HG02970 (cell line): ENCODE data around the gene DCX.

Experiments
- ATAC-seq: cut with Tn5 transposase; IDR thresholded peaks from one replicate; pipeline ENCODE4 v1.9.1; 2021; ENCODE audit warnings: mild to moderate bottlenecking, moderate library complexity, moderate number of reproducible peaks; ENCODE audit not compliant: unreplicated experiment, low FRiP score

DCX gene

DNA sequence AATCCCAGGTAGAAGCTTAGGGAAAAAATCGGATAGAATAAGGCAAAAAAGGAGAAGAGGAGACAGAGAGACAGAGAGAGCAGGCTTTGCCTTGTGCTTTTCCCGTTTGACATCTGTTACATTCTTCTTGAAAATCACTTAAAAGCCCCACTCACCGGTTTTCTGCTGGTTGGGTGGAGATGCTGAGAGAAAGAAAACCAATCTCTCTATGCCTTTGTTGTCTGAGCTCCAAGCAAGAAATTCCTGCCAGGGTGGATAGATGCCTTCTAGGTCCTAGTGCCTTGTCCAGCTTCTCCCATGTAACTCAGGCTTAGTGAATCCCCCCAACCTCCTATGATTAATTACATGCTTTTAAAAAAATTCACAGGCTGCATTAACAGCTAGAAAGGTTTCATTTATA, at the start of gene DCX:
Gene DCX, minus strand, starts transcription at position 210 of the 400 bp plus-strand sequence. CDS start 1,794 bp downstream, outside the sequence.
- ATAC-seq: no peak

DNA sequence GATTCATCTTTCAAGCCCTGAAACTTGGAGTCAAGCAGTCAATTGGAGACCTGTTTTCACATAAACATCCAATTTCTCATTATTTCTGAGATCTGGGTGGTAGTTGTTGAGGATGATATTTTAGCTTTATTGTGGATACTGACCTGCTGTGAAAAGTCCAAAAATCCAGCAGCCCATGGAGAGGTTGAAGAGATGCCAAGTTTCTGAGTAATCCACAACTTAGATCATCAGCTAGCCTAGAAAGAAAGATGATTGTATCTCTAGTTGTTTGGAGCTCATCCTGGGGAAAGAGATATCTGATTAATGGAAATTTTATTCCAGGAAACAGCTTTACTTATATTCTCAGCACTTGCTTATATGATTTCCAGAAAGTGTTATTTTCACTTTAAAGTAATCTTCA, 48.6 kb upstream of the DCX start:
- no peak for ATAC-seq

DNA sequence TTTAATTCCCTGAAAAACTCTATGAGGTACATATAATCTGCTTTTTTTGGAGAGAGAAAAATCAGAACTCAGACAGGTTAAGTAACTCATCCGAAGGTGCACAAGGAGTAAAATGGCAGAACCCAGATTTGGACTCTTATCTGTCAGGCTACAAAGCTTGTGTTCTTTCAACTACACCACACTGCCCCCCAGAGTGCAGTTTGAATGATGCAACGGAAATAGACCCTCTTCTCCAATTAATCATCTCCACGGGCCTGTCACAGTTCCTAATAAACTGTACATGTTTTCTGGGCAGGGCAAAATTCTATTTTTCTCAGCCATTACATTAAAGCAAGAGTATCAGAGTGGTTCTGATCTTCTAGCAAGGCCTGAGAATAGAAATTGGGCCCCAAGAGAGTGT, 35.3 kb upstream of the DCX start:
- ATAC-seq: peak; percentile 49

DNA sequence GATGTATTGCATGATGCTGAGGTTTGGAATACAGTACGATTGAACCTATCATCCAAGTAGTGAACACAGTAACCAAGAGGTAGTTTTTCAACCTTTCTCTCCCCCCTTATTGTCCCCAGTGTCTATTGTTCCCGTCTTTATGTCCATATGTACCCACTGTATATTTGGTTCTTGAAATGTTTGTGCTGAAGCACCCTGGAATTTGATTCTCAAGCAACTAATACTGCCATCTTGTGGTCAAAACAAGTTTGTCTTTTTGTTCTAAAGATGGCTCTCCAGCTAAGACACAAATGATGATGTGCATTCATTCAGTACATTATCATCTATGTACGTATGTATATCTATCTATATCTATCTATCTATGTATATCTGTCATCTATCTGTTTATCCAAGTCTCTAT, 33.5 kb upstream of the DCX start:
- ATAC-seq: peak; percentile 58

DNA sequence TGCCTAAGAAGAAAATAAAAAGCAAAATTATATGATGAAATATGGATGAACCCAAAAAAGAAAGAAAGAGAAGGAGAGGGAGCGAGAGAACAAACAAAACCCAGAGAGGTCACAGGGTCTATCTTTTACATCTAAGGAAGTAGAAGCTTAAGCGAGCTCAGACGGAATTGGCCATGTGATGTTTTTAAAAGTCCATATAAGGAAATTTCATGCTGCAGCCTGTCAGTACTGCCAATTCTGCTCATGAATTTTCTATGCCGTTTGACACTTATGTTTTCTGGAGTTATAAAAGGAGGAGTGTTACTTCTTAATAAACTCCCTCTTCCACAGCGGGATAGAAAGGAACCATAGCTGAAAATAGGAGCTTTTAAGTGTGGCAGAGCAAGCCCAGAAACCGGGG, 32.9 kb upstream of the DCX start:
- ATAC-seq: no peak

DNA sequence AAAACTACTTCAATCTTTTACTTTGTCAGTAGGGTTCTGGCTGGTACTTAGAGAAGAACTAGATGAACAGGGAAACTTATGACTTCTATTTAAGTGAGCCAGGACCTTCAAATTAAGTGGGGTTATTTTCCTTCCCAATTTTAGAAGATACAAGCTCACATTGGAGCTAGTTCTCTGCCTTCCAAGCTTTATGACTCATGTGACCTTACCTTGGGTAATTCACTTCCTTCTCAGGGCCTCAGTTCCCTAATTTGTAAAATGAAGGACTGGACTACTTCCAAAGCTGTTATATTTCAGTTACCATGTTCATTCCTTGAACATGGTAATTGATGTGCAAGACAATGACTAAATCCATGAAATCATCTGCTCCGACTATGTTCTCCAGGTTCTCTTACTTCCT, 32.0 kb upstream of the DCX start:
- no peak for ATAC-seq

DNA sequence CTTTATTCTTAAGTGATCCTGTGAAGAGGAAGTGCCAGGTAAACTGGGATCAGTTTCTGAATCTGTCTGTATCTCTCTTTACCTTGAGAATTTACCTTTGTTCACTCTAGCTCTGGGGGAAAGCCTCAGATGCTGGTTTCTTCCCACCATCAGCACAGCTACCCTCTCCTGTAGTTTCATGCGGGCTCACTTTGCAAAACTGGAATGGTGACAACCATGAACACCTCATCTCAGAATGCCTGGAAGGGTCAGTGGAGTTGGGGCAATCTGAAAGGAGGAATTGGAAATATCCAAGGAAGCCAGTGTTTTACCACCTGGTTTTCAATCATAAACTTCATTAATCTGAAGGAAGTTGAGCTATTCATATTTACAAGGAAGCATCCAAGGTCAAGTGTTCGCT, 30.8 kb upstream of the DCX start:
- no peak for ATAC-seq

DNA sequence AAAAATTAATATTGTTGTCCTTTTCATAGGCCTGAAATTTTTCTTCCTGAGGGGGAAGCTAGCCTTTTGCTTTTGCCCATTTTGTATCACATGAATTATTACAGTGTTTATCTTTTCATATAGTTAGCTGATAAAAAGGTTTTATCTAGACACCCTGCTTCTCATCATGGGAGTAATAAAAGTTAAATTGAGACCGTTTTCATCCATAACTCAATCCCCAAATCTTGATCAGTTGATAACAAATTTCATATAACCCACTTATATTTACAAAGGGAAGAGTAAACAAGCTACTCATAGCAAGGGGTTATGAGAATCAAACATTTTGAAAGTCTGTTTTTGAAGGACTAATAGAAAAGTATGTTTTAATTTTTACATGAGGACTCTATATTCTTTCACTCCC, 23.5 kb upstream of the DCX start:
- no peak for ATAC-seq

DNA sequence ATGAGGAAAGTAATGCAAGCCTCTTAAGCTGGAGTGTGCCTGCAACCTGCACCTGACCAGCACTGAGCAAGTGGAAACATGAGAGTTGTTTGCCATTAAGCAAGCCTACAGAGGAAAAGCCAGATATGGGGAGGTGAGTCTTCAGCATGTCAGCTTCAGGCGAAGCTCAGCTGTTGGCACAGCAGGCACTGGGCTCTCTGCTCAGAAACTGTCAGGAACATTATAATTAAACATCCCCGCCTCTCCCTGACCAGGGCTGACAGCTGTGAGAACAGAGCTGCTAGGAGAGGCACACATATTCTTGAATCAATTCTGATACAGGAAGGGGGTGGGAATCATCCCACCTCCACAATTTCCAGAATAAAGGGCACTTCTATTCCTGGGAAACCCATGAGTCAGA, 19.0 kb upstream of the DCX start:
- ATAC-seq: no peak

DNA sequence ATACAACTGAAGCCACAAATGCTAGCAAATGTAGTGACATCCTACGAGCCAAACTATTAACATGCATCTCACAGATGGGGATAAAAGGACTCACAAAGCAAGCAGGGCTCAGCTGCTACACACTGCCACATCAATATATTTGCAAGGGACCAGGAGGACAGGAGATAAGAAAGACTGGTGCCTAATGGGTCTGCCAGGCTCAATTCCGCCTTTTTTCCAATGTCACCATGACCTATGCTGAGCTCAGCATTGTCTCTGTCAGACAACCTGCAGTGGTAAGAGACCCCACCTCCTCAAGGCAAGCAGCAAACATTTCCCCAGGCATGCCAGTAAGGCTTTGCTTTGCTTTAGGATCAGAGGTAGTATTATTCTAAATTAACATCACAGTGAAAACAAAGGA, 435 bp downstream of the DCX start:
- no peak for ATAC-seq

DNA sequence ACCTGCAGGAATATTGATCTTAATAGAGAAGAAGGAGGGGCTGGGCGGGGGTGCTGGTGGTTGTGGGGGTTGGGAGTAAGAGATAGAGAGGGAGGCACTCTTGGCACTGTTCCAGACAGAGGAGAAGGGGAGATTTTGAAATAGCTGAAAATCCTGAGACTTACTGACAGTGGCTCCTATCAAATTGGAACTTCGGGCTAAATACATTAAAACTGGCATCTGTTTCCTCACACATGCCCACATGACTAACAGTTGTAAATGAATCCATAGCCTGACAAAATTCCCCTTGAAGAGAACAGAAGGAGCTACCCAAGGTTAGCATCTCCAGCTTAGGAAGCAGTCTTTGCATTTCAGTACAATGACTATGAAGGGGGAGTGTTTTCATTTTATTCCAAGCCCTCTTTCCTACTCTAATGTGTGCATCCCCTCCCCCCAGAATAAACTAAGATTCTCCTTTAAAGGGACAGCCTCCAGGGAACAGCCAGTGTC, 1.4 kb downstream of the DCX start:
- no peak for ATAC-seq

DNA sequence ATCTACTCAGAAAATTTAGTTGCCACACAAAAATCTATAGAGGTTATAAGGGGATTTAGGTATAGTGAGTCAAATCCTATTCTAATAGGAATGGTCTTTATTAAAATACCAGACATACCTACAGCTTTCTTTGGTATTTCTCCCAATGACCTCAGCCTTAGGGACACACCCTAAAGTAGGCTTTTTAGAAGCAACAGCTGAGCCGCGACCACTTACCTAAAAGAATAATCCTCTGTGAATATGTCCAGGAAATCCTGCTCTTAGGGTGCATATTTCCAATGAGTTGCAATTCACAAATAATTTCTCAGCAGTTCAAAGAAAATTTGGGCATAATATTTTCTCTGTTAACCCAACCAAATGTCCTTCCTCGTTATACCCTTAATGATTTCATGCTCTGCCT, 2.7 kb downstream of the DCX start:
- ATAC-seq: no peak

DNA sequence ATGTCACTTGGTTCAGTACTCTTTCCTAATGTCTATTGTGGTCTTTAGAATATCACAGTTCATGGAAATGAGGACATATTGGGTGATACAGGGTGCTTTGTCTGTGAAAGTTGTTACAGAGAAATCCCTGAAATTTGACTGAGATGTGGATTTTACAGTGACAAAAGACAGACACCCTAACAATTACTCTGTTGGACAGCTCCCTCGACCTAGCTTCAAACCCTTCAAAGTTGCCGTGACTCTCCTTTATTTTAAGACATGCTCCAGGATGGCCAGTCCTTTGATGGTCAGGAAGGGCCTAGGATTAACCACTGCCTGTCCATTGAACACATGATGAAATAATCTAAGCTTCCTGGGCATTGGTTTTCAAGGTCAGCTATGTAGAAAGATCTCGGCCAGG, 4.0 kb downstream of the DCX start:
- no peak for ATAC-seq

DNA sequence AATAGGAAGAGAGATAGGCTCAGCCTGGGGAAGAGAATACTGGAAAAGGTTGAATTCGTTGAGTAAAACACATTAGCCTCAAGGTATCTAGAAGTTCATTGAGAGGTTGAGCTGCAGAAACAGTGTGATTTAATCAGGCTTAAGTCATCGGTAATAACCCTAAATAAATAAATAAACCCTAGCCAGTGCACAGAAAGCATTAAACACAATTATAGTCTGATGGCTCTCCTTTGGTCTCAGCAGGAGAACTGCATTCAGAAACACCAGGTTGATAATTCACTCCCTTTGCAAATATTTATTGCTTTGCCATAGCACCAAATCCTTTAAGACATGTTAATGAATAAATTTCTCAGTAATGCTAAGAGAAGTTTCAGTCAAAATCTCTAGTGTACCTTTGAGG, 9.6 kb downstream of the DCX start:
- no peak for ATAC-seq

DNA sequence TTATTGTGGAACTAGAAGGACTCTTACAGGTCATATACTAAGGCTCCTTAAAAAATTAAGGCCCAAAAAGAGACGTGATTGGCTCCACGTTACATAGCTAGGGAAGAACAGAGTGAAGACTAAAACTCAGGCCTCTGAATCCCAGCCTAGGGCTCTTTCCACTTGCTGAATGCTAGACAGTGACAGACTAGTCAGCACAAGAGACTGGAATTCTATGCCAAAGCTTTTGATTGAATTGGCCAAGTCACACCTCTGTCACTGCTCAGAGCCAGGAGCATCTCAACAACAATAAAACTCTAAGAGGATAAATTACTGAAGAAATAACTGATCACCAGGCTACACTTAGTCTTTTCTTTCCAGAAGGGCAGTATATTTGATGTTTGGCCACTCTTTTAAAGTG, 16.8 kb downstream of the DCX start:
- ATAC-seq: no peak

DNA sequence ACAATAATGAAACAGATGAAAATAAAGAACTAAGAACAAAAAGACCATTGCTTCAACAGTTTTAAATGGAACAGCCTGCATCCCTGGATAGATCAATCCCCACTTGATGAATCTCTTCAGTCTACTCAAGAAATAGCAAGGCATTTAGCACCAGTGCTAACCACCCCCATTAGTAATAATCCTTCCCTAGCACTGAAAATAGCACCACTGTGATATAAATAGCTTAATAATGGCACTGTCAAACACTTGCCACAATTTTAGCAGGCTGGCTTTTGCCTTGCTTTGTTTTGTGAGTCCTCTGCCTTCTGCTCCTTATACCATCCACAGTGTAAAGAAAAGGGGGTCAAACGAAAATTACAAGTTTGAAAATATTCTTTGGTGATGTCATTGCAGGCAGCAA, 17.4 kb downstream of the DCX start:
- no peak for ATAC-seq

DNA sequence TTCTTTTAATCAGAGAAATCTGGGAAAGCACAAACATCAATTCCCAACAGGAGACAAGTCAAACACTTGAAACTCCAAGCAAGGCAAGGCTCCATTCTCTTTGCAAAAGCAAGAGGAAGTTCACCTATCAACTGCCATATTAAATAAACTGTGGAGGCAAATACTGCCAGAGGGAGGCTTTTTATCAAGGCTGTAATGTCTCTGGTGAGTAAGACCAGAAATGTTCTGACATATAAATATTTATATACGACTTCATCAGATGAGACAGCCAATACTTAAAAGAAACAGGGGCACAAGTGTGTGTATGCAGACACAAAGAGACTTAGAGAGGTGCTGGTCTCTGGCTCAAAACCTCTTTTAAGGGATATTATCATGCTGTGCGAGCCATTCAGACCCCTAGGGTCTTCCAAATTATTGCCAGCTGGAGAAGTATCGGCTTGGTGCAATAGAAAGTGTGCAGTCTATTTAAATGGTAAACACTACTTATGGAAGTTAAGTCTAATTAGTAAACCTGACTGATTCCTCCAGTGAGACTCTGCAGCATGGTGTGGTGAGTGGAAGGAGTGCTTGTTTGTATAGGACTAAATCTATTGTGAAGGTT, 24.4 kb downstream of the DCX start:
- no peak for ATAC-seq

DNA sequence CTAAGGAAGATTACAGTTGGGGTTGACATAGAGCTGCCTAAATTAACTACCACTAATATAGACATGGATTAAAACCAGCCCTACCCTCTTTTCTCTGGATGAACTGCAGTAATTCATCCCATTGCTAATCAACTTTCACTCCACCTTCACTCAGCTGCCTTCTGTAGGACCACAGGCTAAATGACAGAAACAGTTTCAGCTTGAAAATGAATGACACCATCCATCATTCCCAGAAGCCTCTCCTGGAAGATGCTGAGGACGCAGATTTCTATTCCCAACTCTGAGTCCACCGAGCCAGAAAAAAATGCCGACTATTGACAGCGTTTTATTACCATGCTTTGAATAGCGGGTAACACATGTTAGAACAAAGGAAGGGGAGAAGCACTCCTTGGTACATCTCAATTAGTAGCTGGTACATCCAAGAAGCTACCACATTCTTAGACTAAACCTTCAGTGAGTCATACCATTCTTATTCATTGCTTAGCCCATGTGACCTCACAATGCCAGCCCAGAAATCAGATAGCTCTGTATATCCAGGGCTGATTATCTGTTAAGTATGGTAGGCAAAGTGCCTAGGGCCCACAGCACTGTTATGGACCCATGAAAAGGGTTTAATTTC, 25.3 kb downstream of the DCX start:
- ATAC-seq: no peak

DNA sequence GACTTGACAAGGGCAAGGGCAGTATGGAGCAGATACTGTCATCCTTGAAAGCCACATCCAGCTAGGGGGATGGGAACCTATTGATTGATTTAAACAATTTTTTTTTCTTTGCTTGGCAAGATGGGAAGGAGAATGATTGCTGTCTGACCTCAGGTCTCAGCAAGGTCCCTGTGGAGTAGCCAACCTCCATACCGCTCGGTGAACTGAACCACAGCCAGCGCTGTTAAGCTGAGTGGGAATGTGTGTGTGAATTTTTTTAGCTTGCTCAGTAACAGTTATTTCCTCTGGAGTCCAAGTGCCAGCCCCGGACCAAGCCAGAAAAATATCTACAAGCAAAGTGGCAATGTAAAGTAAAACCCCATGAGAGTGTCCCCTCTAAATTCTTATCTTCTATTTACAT, 25.9 kb downstream of the DCX start:
- ATAC-seq: no peak

DNA sequence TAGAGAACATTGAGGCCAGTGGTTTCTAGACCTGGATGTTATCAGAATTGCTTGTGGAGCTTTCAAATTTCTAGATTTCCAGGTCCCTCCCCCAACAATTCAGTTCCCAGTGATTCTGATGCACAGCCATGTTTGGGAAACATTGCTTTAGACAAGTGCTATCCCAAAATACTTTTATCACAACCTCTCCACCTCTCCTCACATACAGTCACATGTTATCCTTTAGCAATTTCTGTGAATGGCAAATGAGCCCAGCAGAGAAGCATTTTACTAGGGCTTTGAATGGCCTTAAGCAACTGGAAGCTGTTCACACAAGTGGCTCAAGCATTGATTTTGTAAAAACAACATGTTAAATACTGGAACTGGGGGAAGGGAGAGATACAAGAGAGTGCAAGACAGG, 29.7 kb downstream of the DCX start:
- no peak for ATAC-seq

DNA sequence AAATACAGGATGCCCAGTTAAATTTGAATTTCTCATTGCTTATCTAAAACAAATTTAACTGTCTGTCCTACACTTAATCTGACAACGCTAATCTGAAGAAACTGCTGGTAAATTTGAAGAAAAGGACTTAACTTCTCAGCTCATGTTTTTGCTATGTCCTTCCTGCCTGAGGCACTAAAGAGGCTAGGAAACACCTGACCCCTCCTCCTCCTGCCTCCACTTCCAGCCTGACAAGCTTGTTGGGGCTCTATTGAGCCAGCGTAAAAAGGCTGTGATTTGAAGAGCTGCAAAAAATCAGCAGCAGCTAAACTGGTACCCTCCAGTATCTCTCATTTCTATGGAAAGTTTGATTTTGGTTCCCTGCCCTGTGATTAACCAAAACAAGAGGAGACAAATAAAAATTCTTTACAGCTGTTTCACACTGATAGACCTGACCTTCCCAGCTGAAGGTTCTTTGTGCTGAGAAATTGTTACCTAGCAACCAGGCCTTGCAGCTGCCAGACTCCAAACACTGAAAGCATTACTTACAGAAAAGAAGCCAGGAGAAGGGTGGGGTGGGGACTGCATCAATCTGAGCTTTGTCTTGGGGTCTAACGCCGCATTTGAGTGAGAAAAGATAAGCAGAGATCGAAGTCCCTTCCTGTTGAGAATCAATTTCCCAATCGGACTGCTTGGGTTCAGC, 35.0 kb downstream of the DCX start:
- no peak for ATAC-seq

DNA sequence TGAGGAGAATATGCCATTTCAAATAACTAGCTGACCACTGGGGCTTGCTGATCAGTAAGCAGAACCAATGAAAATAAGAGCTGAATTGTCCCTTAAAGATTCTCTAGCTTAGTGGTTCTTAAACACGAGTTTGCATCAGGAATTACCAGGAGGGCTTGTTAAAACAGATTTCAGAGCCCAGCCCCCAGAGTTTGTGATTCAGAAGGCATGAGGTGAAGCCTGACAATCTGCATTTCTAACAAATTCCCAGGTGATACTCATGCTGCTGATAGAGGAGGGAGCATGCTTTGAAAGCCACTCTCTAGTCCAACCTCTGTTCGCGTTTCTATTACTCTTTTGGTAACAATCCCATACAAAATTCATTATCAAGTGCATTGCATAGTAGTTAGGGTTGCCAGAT, 35.5 kb downstream of the DCX start:
- no peak for ATAC-seq
